Bronchial epithelial cell (primary cell): ENCODE data around the gene SERPINA12. TPM values are rescaled to one million over a fixed set of nuclear protein-coding genes. Genes with fewer than 3 reads are reported as not detected.

Experiments used
- DNase-seq: peaks from one replicate; pipeline ENCODE4 v3.0.0-alpha.2; 2010; ENCODE audit warnings: low read depth
- FAIRE-seq: peaks from 2 replicates; lab custom pipeline; 2011; peaks lifted over from hg19 to GRCh38; lab: Jason Lieb, UNC
- H3K27me3 ChIP-seq: 2 replicates; pipeline ENCODE4 v1.5.1; 2011; ENCODE audit warnings: low read length; ENCODE audit not compliant: control insufficient read depth, insufficient read depth
- H3K36me3 ChIP-seq: 2 replicates; pipeline ENCODE4 v1.5.1; 2011; ENCODE audit warnings: low read length; ENCODE audit not compliant: control insufficient read depth, insufficient read depth
- H3K4me3 ChIP-seq: 2 replicates; pipeline ENCODE4 v1.5.1; 2011; ENCODE audit warnings: mild to moderate bottlenecking, low read depth, low read length, control low read depth
- CTCF ChIP-seq: IDR thresholded peaks from 2 replicates; pipeline ENCODE4 v1.5.1; 2011; ENCODE audit warnings: mild to moderate bottlenecking, moderate library complexity, low read length, control low read depth, inconsistent platforms; ENCODE audit not compliant: insufficient read depth, severe bottlenecking
- total RNA-seq: library from RNA; depleted of rRNA; stranded (reverse); fragments of >200 nt; gene quantifications from 2 replicates; pipeline ENCODE4 v1.2.1, GENCODE V29; 2014

The SERPINA12 gene
- total RNA-seq, 1 donor from 2014 or later = not detected

GRCh38 chr14:94467728-94468520 is 41.3 kb downstream of the SERPINA12 start:
- Histone ChIP-seq H3K27me3 (no peaks in the 10 kb centered on the region), H3K36me3 (no peaks in the 10 kb centered on the region), H3K4me3 (no peak overlapping the region)
- DNase-seq (no peak), FAIRE-seq (no peak)
- TF ChIP-seq CTCF = no peak

- DNase-seq = peak; percentile 59
- H3K36me3 ChIP-seq = no peaks in the 10 kb centered on the region
- H3K27me3 ChIP-seq = no peaks in the 10 kb centered on the region
- no peak overlapping the region for H3K4me3 ChIP-seq
- no peak for FAIRE-seq
- no peak for TF ChIP-seq CTCF
Measured at GRCh38 chr14:94466706-94467370, 42.4 kb downstream of the SERPINA12 start.

- DNase-seq = no peak
- TF ChIP-seq CTCF = no peak
- no peak for FAIRE-seq
Measured at GRCh38 chr14:94465042-94465441, 44.2 kb downstream of the SERPINA12 start.

GRCh38 chr14:94464290-94464689 is 45.0 kb downstream of the SERPINA12 start:
- DNase-seq (no peak), FAIRE-seq (no peak)
- Histone ChIP-seq H3K4me3 (no peak overlapping the region), H3K27me3 (no peaks in the 10 kb centered on the region), H3K36me3 (no peaks in the 10 kb centered on the region)
- TF ChIP-seq CTCF = no peak

More at GRCh38 chr14:94465042-94465441, 44.2 kb downstream of the SERPINA12 start:
- no peaks in the 10 kb centered on the region for H3K27me3 ChIP-seq
- H3K4me3 ChIP-seq = no peak overlapping the region
- H3K36me3 ChIP-seq = no peaks in the 10 kb centered on the region

GRCh38 chr14:94462763-94463572 is 46.3 kb downstream of the SERPINA12 start:
- no peak for DNase-seq
- Histone ChIP-seq H3K4me3 (no peak overlapping the region), H3K27me3 (no peaks in the 10 kb centered on the region), H3K36me3 (no peaks in the 10 kb centered on the region)
- TF ChIP-seq CTCF = no peak
- no peak for FAIRE-seq
